PC-3 (cell line): ENCODE measurements around the gene IP6K1. TPM values are rescaled to one million over a fixed set of nuclear protein-coding genes. Genes with fewer than 3 reads are reported as not detected.
"Not testable (repeated sequence)": the region's sequence is repeated elsewhere in the genome, so short reads cannot be mapped to it uniquely, and the experiment has no call there.

Experiments
- ATAC-seq: fragments of 200-7000 bp; cut with Tn5 transposase; 2 replicates; pipeline ENCODE4 v1.9.1; 2020; ENCODE audit warnings: mild to moderate bottlenecking, moderate library complexity
- BruUV-seq: library from RNA; stranded (reverse); fragments of 400-500 nt; replicated peaks from 2 replicates; lab custom pipeline; 2021; lab: Mats Ljungman, UMichigan
- CTCF ChIA-PET: fragments of 300-600 bp; sonication (Branson Sonifier 250); formaldehyde crosslinking; loops from one replicate; lab custom pipeline; 2022; ENCODE audit warnings: antibody characterized with exemption; lab: Charles Lee
- POLR2A ChIA-PET: fragments of 300-600 bp; sonication (Branson Sonifier 250); formaldehyde crosslinking; loops from one replicate; lab custom pipeline; 2022; ENCODE audit warnings: antibody characterized with exemption; ENCODE audit not compliant: unreplicated experiment; lab: Charles Lee
- DNase-seq: peaks from one replicate; pipeline ENCODE4 v3.0.0-alpha.2; 2015
- H2AFZ ChIP-seq: fragments of 300-600 bp; sonication (generic); 2 replicates; pipeline ENCODE4 v1.6.0; 2016; ENCODE audit warnings: antibody characterized with exemption, low read length
- H3F3A ChIP-seq: fragments of 300-600 bp; sonication (generic); one replicate; pipeline ENCODE4 v1.6.0; 2017; ENCODE audit warnings: antibody characterized with exemption, low read length, control low read depth, mild to moderate bottlenecking; ENCODE audit not compliant: unreplicated experiment
- H3K27ac ChIP-seq: fragments of 300-600 bp; sonication (generic); 2 replicates; pipeline ENCODE4 v1.5.1; 2016; ENCODE audit warnings: mild to moderate bottlenecking, low read length
- H3K27me3 ChIP-seq: fragments of 300-600 bp; sonication (generic); 2 replicates; pipeline ENCODE4 v1.6.1; 2016; ENCODE audit warnings: low read length, mixed read lengths
- H3K36me3 ChIP-seq: fragments of 300-600 bp; sonication (generic); 2 replicates; pipeline ENCODE4 v1.6.1; 2016; ENCODE audit warnings: low read depth, mixed run types, low read length, mixed read lengths
- H3K4me1 ChIP-seq: fragments of 300-600 bp; sonication (generic); 2 replicates; pipeline ENCODE4 v1.5.1; 2016; ENCODE audit warnings: low read length; ENCODE audit not compliant: insufficient read depth
- H3K4me2 ChIP-seq: fragments of 300-600 bp; sonication (generic); 2 replicates; pipeline ENCODE4 v1.6.0; 2016; ENCODE audit warnings: low read length
- H3K4me3 ChIP-seq: fragments of 300-600 bp; sonication (generic); 2 replicates; pipeline ENCODE4 v1.5.1; 2016; ENCODE audit warnings: mild to moderate bottlenecking, low read length, mixed read lengths
- H3K79me2 ChIP-seq: fragments of 300-600 bp; sonication (generic); 2 replicates; pipeline ENCODE4 v1.6.1; 2017; ENCODE audit warnings: low read length, mixed read lengths
- H3K9ac ChIP-seq: fragments of 300-600 bp; sonication (generic); 2 replicates; pipeline ENCODE4 v1.6.0; 2016; ENCODE audit warnings: mild to moderate bottlenecking, low read length
- H3K9me2 ChIP-seq: fragments of 300-600 bp; sonication (generic); replicated peaks from 2 replicates; pipeline ENCODE4 v1.6.1; 2016; ENCODE audit warnings: mixed run types, low read length, mixed read lengths
- H3K9me3 ChIP-seq: fragments of 300-600 bp; sonication (generic); 2 replicates; pipeline ENCODE4 v1.6.1; 2016; ENCODE audit warnings: low read length, mixed read lengths
- H4K20me1 ChIP-seq: fragments of 300-600 bp; sonication (generic); 2 replicates; pipeline ENCODE4 v1.6.1; 2016; ENCODE audit warnings: low read length, mixed read lengths
- EZH2 ChIP-seq: fragments of 300-600 bp; sonication (generic); IDR thresholded peaks from one replicate; pipeline ENCODE4 v1.6.1; 2017; ENCODE audit warnings: antibody characterized with exemption, mild to moderate bottlenecking, low read length; ENCODE audit not compliant: unreplicated experiment
- EZH2phosphoT487 ChIP-seq: fragments of 300-600 bp; sonication (generic); IDR thresholded peaks from 2 replicates; pipeline ENCODE4 v1.6.1; 2018; ENCODE audit warnings: mild to moderate bottlenecking, antibody characterized with exemption, low read length, borderline replicate concordance
- intact Hi-C: fragments of 100-400 bp; cut with micrococcal nuclease; formaldehyde crosslinking; loops from 2 replicates; pipeline ENCODE4 v1.9.0; 2023
- total RNA-seq: library from RNA; depleted of rRNA; stranded (reverse); fragments of >200 nt; gene quantifications from 2 replicates; pipeline ENCODE4 v1.2.3, GENCODE V29; 2014
- TF ChIP-seq, protein P1 (sequence below): fragments of 300-600 bp; sonication (generic); conservative IDR thresholded peaks from 2 replicates; pipeline ENCODE4 v1.5.1; 2017; ENCODE audit warnings: antibody characterized with exemption, low read depth, mild to moderate bottlenecking, low read length

The IP6K1 gene
- total RNA-seq, 1 experiment from 2014 or later: 50.3 TPM

DNA sequence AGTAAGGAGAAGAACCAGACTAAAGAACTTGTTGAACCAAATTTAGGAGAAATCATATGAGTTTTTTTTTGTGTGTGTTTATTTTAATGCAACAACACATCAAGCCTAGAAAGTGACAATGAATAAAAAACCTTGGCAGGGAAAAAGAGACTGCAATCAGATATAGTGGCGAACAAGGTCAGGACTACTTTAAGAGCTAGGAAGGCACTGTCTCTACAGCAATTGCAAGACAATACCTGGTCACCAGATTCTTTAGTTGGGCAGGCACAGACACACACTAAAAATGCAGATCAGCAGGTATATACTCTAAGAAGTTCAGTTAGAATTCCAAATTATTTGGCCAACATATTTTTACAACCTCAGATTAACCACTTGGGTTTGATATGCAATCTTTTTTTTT, 31.8 kb downstream of the IP6K1 start:
- peaks cover 72% of the 10 kb centered on the region for H3K79me2 ChIP-seq

DNA sequence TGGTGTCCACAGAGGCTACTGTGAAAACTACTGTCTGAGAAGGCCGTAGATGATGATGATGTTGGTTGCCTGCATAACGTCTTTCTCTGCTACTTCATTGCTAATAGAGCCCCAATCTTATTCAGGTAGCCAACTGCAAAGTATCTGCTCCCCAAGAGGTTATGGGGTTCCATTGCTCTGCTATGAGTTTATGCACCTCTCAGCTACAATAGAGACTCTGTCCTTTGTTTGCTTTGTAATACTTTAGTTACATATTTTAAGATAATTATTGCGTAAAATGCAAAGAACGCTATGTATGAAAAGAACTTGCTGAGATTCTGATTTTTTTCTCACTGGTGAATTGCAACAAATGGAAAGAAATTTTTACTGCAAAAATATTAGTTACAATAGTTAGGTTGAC, 34.8 kb downstream of the IP6K1 start:
- Histone ChIP-seq H3K9me2 (no peaks in the 10 kb centered on the region), H2AFZ (no peak overlapping the region), H3K27me3 (no peaks in the 10 kb centered on the region), H3F3A (no peaks in the 10 kb centered on the region), H3K4me2 (no peak overlapping the region), H3K36me3 (peaks cover 6% of the 10 kb centered on the region; the same call in 1 of the 2 replicates), H3K4me3 (no peak overlapping the region), H3K9me3 (no peaks in the 10 kb centered on the region), H4K20me1 (no peaks in the 10 kb centered on the region; the same call in 1 of the 2 replicates), H3K27ac (no peak overlapping the region), H3K9ac (no peak overlapping the region), H3K79me2 (peaks cover 44% of the 10 kb centered on the region), H3K4me1 (no peaks in the 10 kb centered on the region)
- intact Hi-C loops: no loop called here
- no peak for DNase-seq
- ChIA-PET CTCF (no interaction called here), POLR2A (no interaction called here)
- BruUV-seq: no TSS peak
- TF ChIP-seq EZH2phosphoT487: no peak
- TF ChIP-seq, protein P1, sequence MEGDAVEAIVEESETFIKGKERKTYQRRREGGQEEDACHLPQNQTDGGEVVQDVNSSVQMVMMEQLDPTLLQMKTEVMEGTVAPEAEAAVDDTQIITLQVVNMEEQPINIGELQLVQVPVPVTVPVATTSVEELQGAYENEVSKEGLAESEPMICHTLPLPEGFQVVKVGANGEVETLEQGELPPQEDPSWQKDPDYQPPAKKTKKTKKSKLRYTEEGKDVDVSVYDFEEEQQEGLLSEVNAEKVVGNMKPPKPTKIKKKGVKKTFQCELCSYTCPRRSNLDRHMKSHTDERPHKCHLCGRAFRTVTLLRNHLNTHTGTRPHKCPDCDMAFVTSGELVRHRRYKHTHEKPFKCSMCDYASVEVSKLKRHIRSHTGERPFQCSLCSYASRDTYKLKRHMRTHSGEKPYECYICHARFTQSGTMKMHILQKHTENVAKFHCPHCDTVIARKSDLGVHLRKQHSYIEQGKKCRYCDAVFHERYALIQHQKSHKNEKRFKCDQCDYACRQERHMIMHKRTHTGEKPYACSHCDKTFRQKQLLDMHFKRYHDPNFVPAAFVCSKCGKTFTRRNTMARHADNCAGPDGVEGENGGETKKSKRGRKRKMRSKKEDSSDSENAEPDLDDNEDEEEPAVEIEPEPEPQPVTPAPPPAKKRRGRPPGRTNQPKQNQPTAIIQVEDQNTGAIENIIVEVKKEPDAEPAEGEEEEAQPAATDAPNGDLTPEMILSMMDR: no peak
- ATAC-seq: no peak

More for the DNA sequence above, 31.8 kb downstream of the IP6K1 start:
- peaks cover 1% of the 10 kb centered on the region; the same call in 1 of the 2 replicates for H3K36me3 ChIP-seq
- intact Hi-C loops: no loop called here
- TF ChIP-seq, protein P1: no peak
- TF ChIP-seq EZH2 (no peak), EZH2phosphoT487 (no peak)
- no peaks in the 10 kb centered on the region for H3K27me3 ChIP-seq
- H3K4me3 ChIP-seq: no peak overlapping the region
- no peak overlapping the region for H2AFZ ChIP-seq
- H3K4me2 ChIP-seq: no peak overlapping the region
- no peaks in the 10 kb centered on the region for H3K4me1 ChIP-seq
- BruUV-seq: no TSS peak
- no peaks in the 10 kb centered on the region for H3K9me2 ChIP-seq
- no peaks in the 10 kb centered on the region for H3F3A ChIP-seq
- ATAC-seq (no peak), DNase-seq (no peak)
- H3K9me3 ChIP-seq: no peaks in the 10 kb centered on the region
- no peaks in the 10 kb centered on the region; the same call in 1 of the 2 replicates for H4K20me1 ChIP-seq
- ChIA-PET CTCF (no interaction called here), POLR2A (no interaction called here)
- H3K27ac ChIP-seq: no peak overlapping the region
- H3K9ac ChIP-seq: no peak overlapping the region

DNA sequence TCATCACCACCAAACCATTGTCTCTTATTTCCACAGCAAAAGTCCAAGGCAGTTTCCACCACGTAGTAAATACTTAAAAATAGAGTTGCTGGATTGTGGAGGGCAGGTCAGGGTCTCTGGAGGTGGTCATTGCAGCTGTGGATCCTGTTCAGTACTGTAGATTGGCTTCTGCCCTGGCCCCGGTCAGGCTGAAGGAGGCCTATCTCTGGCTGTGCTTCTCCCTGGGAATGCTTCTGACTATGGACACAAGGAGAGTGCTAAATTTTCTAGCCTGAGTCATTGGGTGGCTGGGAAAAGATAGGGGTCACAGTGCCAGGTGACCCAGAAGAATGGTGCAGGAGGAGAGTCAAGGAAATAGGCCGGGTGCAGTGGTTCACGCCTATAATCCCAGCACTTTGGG, 36.3 kb downstream of the IP6K1 start:
- no peaks in the 10 kb centered on the region for H3K27me3 ChIP-seq
- DNase-seq: no peak

DNA sequence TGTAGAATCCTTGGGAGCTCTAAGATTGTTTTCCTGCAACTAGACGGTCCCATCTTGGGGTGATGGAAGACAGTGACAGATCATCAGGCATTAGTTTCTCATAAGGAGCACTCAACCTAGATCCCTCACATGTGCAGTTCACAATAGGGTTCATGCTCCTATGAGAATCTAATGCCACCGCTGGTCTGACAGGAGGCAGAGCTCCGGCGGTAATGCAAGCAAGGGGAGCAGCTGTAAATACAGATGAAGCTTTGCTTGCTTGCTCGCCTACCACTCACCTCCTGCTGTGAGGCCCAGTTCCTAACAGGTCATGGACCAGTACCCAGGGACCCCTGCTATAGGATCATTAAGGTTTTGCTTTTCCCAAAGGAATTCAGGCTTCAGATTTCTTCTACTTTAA, 37.5 kb downstream of the IP6K1 start:
- H3K9ac ChIP-seq, CTCF ChIA-PET, intact Hi-C loops, H3K4me2 ChIP-seq, H3K27me3 ChIP-seq, H3K9me3 ChIP-seq, ATAC-seq, BruUV-seq, H3F3A ChIP-seq, H3K36me3 ChIP-seq, DNase-seq, H3K27ac ChIP-seq, POLR2A ChIA-PET, H3K9me2 ChIP-seq, H3K4me1 ChIP-seq, H3K4me3 ChIP-seq, H2AFZ ChIP-seq: not testable (repeated sequence)
- H4K20me1 ChIP-seq: peaks cover 15% of the 10 kb centered on the region
- peaks cover 32% of the 10 kb centered on the region for H3K79me2 ChIP-seq

More for the DNA sequence above, 36.3 kb downstream of the IP6K1 start:
- Histone ChIP-seq H3K4me1 (peaks cover 4% of the 10 kb centered on the region), H2AFZ (no peak overlapping the region), H4K20me1 (peaks cover 7% of the 10 kb centered on the region), H3K9me2 (no peaks in the 10 kb centered on the region), H3K4me2 (no peak overlapping the region), H3K27ac (no peak overlapping the region), H3K36me3 (peaks cover 6% of the 10 kb centered on the region; the same call in 1 of the 2 replicates), H3K79me2 (peaks cover 36% of the 10 kb centered on the region), H3K9me3 (no peaks in the 10 kb centered on the region), H3K4me3 (no peak overlapping the region), H3F3A (no peaks in the 10 kb centered on the region), H3K9ac (no peak overlapping the region)
- ATAC-seq: no peak
- no TSS peak for BruUV-seq
- ChIA-PET POLR2A (no interaction called here), CTCF (no interaction called here)
- TF ChIP-seq EZH2: no peak
- TF ChIP-seq, protein P1: no peak
- TF ChIP-seq EZH2phosphoT487: no peak
- intact Hi-C loops: no loop called here
